A673 (cell line): ENCODE data around the gene CPM.

Experiments used
- EZH2 ChIP-seq: fragments of 200-600 bp; sonication (generic); IDR thresholded peaks from 2 replicates; pipeline ENCODE4 v1.6.1; 2017; ENCODE audit warnings: borderline replicate concordance, low read depth, mild to moderate bottlenecking, mixed read lengths, antibody characterized with exemption, low read length; ENCODE audit not compliant: poor library complexity, severe bottlenecking
- TF ChIP-seq, protein P1 (sequence below): fragments of 300-800, 200-600 bp; sonication (generic); conservative IDR thresholded peaks from 2 replicates; pipeline ENCODE4 v1.5.1; 2017; ENCODE audit warnings: low read depth, mild to moderate bottlenecking, antibody characterized with exemption, low read length, moderate library complexity, mixed read lengths

- TF ChIP-seq, protein P1, sequence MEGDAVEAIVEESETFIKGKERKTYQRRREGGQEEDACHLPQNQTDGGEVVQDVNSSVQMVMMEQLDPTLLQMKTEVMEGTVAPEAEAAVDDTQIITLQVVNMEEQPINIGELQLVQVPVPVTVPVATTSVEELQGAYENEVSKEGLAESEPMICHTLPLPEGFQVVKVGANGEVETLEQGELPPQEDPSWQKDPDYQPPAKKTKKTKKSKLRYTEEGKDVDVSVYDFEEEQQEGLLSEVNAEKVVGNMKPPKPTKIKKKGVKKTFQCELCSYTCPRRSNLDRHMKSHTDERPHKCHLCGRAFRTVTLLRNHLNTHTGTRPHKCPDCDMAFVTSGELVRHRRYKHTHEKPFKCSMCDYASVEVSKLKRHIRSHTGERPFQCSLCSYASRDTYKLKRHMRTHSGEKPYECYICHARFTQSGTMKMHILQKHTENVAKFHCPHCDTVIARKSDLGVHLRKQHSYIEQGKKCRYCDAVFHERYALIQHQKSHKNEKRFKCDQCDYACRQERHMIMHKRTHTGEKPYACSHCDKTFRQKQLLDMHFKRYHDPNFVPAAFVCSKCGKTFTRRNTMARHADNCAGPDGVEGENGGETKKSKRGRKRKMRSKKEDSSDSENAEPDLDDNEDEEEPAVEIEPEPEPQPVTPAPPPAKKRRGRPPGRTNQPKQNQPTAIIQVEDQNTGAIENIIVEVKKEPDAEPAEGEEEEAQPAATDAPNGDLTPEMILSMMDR, result no peak
- no peak for TF ChIP-seq EZH2
Measured at GRCh38 chr12:68912916-68913315, 20.1 kb downstream of the CPM start.
